Mesothelial cell of epicardium (in vitro differentiated cells): ENCODE measurements around the gene SLC2A10. TPM values are rescaled to one million over a fixed set of nuclear protein-coding genes. Genes with fewer than 3 reads are reported as not detected.
"Not testable (repeated sequence)": the region's sequence is repeated elsewhere in the genome, so short reads cannot be mapped to it uniquely, and the experiment has no call there.

Experiments used
- DNase-seq, 2 experiments: peaks; one replicate each; pipeline ENCODE4 v3.0.0; 2021; ENCODE audit warnings: low spot score in 2 of 2; ENCODE audit not compliant: unreplicated experiment in 2 of 2
- H3K27ac Mint-ChIP-seq: 2 replicates; pipeline ENCODE4 v1.8.0; 2021; ENCODE audit warnings: mixed read lengths
- H3K27me3 Mint-ChIP-seq: 2 replicates; pipeline ENCODE4 v1.8.0; 2021; ENCODE audit warnings: low read depth, mixed read lengths
- H3K36me3 Mint-ChIP-seq: 2 replicates; pipeline ENCODE4 v1.8.0; 2021; ENCODE audit warnings: mixed read lengths
- H3K4me1 Mint-ChIP-seq: 2 replicates; pipeline ENCODE4 v1.8.0; 2021; ENCODE audit warnings: mixed read lengths
- H3K4me3 Mint-ChIP-seq: 2 replicates; pipeline ENCODE4 v1.8.0; 2021; ENCODE audit warnings: mild to moderate bottlenecking, moderate library complexity, mixed read lengths
- H3K9me3 Mint-ChIP-seq: 2 replicates; pipeline ENCODE4 v1.8.0; 2021; ENCODE audit warnings: mixed read lengths
- CTCF ChIP-seq: fragments of 200-600 bp; sonication (generic); IDR thresholded peaks from one replicate; pipeline ENCODE4 v1.5.0; 2021; ENCODE audit warnings: antibody characterized with exemption; ENCODE audit not compliant: unreplicated experiment
- total RNA-seq: library from RNA; stranded (reverse); gene quantifications from 3 replicates; pipeline ENCODE4 v1.2.1, GENCODE V29; 2021

Gene SLC2A10
- total RNA-seq, 1 donor from 2014 or later: 21.7 TPM

- H3K27ac Mint-ChIP-seq: no peak overlapping the region
- H3K36me3 Mint-ChIP-seq: peaks cover 30% of the 10 kb centered on the region
- H3K4me1 Mint-ChIP-seq: no peaks in the 10 kb centered on the region
- DNase-seq: no peak
- peaks cover 18% of the 10 kb centered on the region for H3K9me3 Mint-ChIP-seq
- no peaks in the 10 kb centered on the region for H3K27me3 Mint-ChIP-seq
- no peak for TF ChIP-seq CTCF
- no peak overlapping the region for H3K4me3 Mint-ChIP-seq
Measured at GRCh38 chr20:46672543-46673148, 36.8 kb upstream of the SLC2A10 start.

DNA sequence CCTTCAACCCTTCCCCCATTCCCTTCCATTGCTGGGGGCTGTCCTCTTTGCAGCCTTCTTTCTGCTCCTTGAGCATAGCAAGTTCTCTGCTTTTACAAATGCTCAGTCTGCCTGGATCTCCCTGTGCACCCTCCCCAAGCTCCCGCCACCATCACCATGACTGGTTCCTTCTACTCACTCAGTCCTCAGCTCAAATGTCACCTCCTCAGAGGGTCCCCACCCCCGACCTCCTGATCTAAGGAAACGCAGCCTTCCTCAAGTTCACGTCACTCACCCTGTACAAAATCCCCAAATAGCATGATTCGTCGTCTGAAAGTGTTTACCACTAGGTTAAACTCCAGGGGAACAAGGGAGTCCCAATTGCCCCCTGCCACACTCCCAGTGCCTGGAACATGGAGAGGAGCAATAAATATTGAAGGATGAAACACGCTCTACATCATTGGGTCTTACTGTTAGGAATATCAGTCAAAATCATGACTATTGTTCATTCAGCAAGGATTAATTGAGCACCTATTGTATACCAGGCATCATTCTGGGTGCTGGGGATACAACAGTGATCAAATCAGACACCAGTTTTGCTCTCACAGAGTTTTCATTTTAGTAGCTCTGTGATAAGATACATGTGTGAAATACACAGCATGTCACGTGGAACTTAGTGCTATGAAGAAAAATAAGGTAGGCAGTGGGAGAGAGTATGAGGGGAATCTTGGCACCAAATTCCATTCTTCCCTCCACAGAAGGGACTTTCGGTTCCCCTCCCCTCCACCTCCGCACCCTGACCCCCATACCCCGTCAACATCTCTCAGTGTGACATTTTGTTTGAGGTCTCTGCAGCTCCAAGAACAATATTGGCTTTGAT lies 35.8 kb upstream of the SLC2A10 start:
- H3K27me3 Mint-ChIP-seq: no peaks in the 10 kb centered on the region
- peaks cover 22% of the 10 kb centered on the region for H3K36me3 Mint-ChIP-seq
- no peaks in the 10 kb centered on the region for H3K4me1 Mint-ChIP-seq
- no peak for TF ChIP-seq CTCF
- H3K27ac Mint-ChIP-seq: no peak overlapping the region
- no peak overlapping the region for H3K4me3 Mint-ChIP-seq
- H3K9me3 Mint-ChIP-seq: peaks cover 18% of the 10 kb centered on the region
- no peak for DNase-seq

DNA sequence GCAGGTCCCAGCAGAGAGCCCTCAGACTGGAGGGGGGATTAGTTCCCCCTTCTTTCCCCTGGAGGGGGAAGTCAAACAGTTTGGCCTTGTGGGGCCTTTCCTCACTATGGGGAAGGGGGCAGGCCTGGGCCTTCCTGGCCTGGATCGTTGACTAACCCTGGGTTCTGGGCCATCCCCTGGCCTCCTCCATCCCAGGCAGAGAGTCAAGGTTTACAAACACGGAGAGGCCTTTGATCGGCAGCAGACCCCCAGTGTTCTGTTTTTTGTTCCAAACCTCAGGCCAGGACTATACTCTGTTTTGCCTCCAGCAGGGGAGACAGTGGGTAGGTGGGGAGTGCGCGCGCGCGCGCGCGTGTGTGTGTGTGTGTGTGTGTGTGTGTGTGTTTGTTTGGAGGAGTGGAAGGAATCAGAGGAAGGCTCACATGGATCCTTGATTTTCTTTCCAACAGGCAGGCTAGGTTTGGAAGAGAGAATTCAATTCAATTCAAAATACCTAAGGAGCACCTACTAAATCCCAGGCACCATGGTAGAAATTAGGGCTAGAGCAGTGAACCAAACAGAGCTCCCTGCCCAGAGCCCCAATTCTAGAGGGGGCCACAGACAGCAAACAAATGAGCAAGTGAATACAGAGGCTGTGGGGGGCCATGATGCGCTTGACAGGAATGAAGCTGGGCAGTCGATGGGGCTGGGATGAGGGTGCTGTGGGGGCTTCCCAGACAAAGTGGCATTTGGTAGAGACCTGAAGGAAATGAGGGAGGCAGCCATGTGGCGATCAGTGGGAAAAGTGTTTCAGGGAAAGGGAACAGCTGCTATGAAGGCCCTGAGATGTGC lies 35.0 kb upstream of the SLC2A10 start:
- DNase-seq: no peak
- no peak overlapping the region for H3K4me3 Mint-ChIP-seq
- no peak for TF ChIP-seq CTCF
- H3K27me3 Mint-ChIP-seq: no peaks in the 10 kb centered on the region
- H3K9me3 Mint-ChIP-seq: peaks cover 14% of the 10 kb centered on the region
- peaks cover 14% of the 10 kb centered on the region for H3K36me3 Mint-ChIP-seq
- no peaks in the 10 kb centered on the region for H3K4me1 Mint-ChIP-seq
- H3K27ac Mint-ChIP-seq: no peak overlapping the region

DNA sequence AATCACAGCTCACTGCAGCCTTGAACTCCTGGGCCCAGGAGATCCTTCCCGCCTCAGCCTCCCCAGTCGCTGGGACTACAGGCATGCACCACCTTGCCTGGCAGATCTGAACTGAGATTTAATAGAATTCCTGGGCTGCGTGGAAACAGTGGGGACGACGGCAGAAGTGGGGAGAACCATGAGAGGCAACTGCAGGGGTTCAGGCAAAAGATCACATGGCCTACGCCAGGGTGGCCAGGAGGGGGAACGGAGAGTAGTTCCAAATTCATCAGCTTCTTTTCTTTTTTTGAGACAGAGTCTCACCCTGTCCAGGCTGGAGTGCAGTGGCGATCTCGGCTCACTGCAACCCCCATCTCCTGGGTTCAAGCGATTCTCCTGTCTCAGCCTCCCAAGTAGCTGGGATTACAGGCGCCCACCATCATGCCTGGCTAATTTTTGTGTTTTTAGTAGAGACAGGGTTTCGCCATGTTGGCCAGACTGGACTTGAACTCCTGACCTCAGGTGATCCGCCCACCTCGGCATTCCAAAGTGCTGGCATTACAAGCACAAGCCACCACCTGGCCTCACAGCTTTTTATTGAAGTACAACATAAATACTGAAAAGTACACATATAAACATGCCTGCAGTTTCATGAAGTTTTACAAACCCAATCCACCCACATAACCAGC lies 32.7 kb upstream of the SLC2A10 start:
- H3K36me3 Mint-ChIP-seq, DNase-seq, H3K9me3 Mint-ChIP-seq, H3K4me3 Mint-ChIP-seq, H3K4me1 Mint-ChIP-seq, H3K27me3 Mint-ChIP-seq, H3K27ac Mint-ChIP-seq: not testable (repeated sequence)

- Mint-ChIP-seq H3K36me3 (peaks cover 8% of the 10 kb centered on the region), H3K4me1 (peaks cover 8% of the 10 kb centered on the region), H3K9me3 (no peaks in the 10 kb centered on the region), H3K27ac (no peak overlapping the region), H3K27me3 (no peaks in the 10 kb centered on the region), H3K4me3 (no peak overlapping the region)
- no peak for DNase-seq
- no peak for TF ChIP-seq CTCF
Measured at GRCh38 chr20:46677608-46678007, 31.8 kb upstream of the SLC2A10 start.
